ENCODE data around the gene PLEKHG1.

Gene PLEKHG1

GRCh38 chr6:150599199-150600009 lies at the start of gene PLEKHG1:
Gene PLEKHG1, plus strand, starts transcription at chr6:150599885. Its CDS starts 133,797 bp downstream, at chr6:150733682.
- DNase-seq (ENCODE audit: low spot score), result peak; percentile 89

GRCh38 chr6:150550244-150550643 lies 49.4 kb upstream of the PLEKHG1 start:
- no peak for DNase-seq (ENCODE audit: low spot score)

- no peak for DNase-seq (ENCODE audit: low spot score)
Observed at GRCh38 chr6:150557043-150557599, 42.6 kb upstream of the PLEKHG1 start.

GRCh38 chr6:150560004-150560883 lies 39.4 kb upstream of the PLEKHG1 start:
- no peak for DNase-seq (ENCODE audit: low spot score)

- no peak for DNase-seq (ENCODE audit: low spot score)
Observed at GRCh38 chr6:150560884-150561219, 38.8 kb upstream of the PLEKHG1 start.

GRCh38 chr6:150565945-150566344 lies 33.7 kb upstream of the PLEKHG1 start:
- DNase-seq (ENCODE audit: low spot score), result no peak

- DNase-seq (ENCODE audit: low spot score), result no peak
Observed at GRCh38 chr6:150566486-150566885, 33.2 kb upstream of the PLEKHG1 start.

GRCh38 chr6:150567380-150567779 lies 32.3 kb upstream of the PLEKHG1 start:
- DNase-seq (ENCODE audit: low spot score), result no peak

GRCh38 chr6:150567823-150568383 lies 31.8 kb upstream of the PLEKHG1 start:
- no peak for DNase-seq (ENCODE audit: low spot score)

GRCh38 chr6:150568560-150568959 lies 31.1 kb upstream of the PLEKHG1 start:
- DNase-seq (ENCODE audit: low spot score), result no peak

GRCh38 chr6:150569161-150569560 lies 30.5 kb upstream of the PLEKHG1 start:
- no peak for DNase-seq (ENCODE audit: low spot score)

- DNase-seq (ENCODE audit: low spot score), result no peak
Observed at GRCh38 chr6:150573041-150573681, 26.5 kb upstream of the PLEKHG1 start.

GRCh38 chr6:150575836-150576235 lies 23.8 kb upstream of the PLEKHG1 start:
- no peak for DNase-seq (ENCODE audit: low spot score)

- no peak for DNase-seq (ENCODE audit: low spot score)
Observed at GRCh38 chr6:150576651-150577226, 22.9 kb upstream of the PLEKHG1 start.

- DNase-seq (ENCODE audit: low spot score), result no peak
Observed at GRCh38 chr6:150579611-150580010, 20.1 kb upstream of the PLEKHG1 start.

- DNase-seq (ENCODE audit: low spot score), result no peak
Observed at GRCh38 chr6:150580489-150580888, 19.2 kb upstream of the PLEKHG1 start.

GRCh38 chr6:150584065-150584464 lies 15.6 kb upstream of the PLEKHG1 start:
- DNase-seq (ENCODE audit: low spot score), result no peak

GRCh38 chr6:150584596-150584995 lies 15.1 kb upstream of the PLEKHG1 start:
- DNase-seq (ENCODE audit: low spot score), result no peak

- no peak for DNase-seq (ENCODE audit: low spot score)
Observed at GRCh38 chr6:150586850-150587359, 12.8 kb upstream of the PLEKHG1 start.

- no peak for DNase-seq (ENCODE audit: low spot score)
Observed at GRCh38 chr6:150587637-150588036, 12.0 kb upstream of the PLEKHG1 start.

- DNase-seq (ENCODE audit: low spot score), result no peak
Observed at GRCh38 chr6:150588888-150589499, 10.7 kb upstream of the PLEKHG1 start.

Measured in germinal center (tissue), 1 donor.